H1 (cell line): ENCODE results near the gene ENAH. TPM values are rescaled to one million over a fixed set of nuclear protein-coding genes. Genes with fewer than 3 reads are reported as not detected.

Source experiments
- CTCF ChIA-PET: fragments of 300-600 bp; sonication (Branson Sonifier 250); formaldehyde crosslinking; loops from one replicate; lab custom pipeline; 2021; ENCODE audit not compliant: partially characterized antibody; lab: Charles Lee
- POLR2A ChIA-PET: fragments of 300-600 bp; sonication (Branson Sonifier 250); formaldehyde crosslinking; loops from one replicate; lab custom pipeline; 2021; ENCODE audit warnings: inconsistent platforms; ENCODE audit not compliant: partially characterized antibody; lab: Charles Lee
- DNase-seq, 2 experiments: peaks; one replicate each; pipeline versions ENCODE4 v3.0.0 to v3.0.0-alpha.2; 2010 to 2022; ENCODE audit warnings: low spot score in 2 of 2, low read depth in 1 of 2, mixed read lengths in 1 of 2
- FAIRE-seq: peaks from 2 replicates; lab custom pipeline; 2011; peaks lifted over from hg19 to GRCh38; lab: Jason Lieb, UNC
- H2AFZ ChIP-seq: 2 replicates; pipeline ENCODE4 v1.8.1; 2012; ENCODE audit warnings: low read length, inconsistent platforms
- H2AK5ac ChIP-seq: 2 replicates; pipeline ENCODE4 v1.6.1; 2013; ENCODE audit warnings: low read depth, low read length
- H2BK120ac ChIP-seq: replicated peaks from 2 replicates; pipeline ENCODE3; 2013; ENCODE audit warnings: low read depth, low read length, inconsistent platforms
- H2BK12ac ChIP-seq: 2 replicates; pipeline ENCODE4 v1.6.1; 2013; ENCODE audit warnings: low read depth, low read length
- H2BK15ac ChIP-seq: 2 replicates; pipeline ENCODE4 v1.6.1; 2013; ENCODE audit warnings: low read length
- H2BK20ac ChIP-seq: 2 replicates; pipeline ENCODE4 v1.6.1; 2013; ENCODE audit warnings: low read length
- H2BK5ac ChIP-seq: 2 replicates; pipeline ENCODE4 v1.6.1; 2013; ENCODE audit warnings: low read depth, low read length
- H3K14ac ChIP-seq: 2 replicates; pipeline ENCODE4 v1.6.1; 2013; ENCODE audit warnings: inconsistent platforms; ENCODE audit not compliant: insufficient read length
- H3K18ac ChIP-seq: 2 replicates; pipeline ENCODE4 v1.6.1; 2013; ENCODE audit warnings: low read length; ENCODE audit errors: extremely low read depth
- H3K23ac ChIP-seq: 2 replicates; pipeline ENCODE4 v1.6.1; 2013; ENCODE audit warnings: inconsistent platforms; ENCODE audit not compliant: insufficient read length
- H3K23me2 ChIP-seq: 2 replicates; pipeline ENCODE4 v1.6.1; 2013; ENCODE audit warnings: low read depth, low read length
- H3K27ac ChIP-seq: 2 replicates; pipeline ENCODE4 v1.6.1; 2011; ENCODE audit warnings: low read depth, low read length, inconsistent platforms
- H3K27me3 ChIP-seq, 4 experiments: replicated peaks in 1 of 4; 1 replicate in 1 of 4; 2 replicates in 3 of 4; pipeline versions ENCODE4 v1.6.1 to v1.8.1; 2011 to 2013; ENCODE audit warnings: low read length in 3 of 4, mild to moderate bottlenecking in 3 of 4, inconsistent platforms in 2 of 4, mixed read lengths in 2 of 4, moderate library complexity in 1 of 4; ENCODE audit not compliant: control insufficient read depth in 3 of 4, insufficient read depth in 3 of 4; ENCODE audit errors: extremely low read depth in 1 of 4
- H3K36me3 ChIP-seq, 4 experiments: 2 replicates each; pipeline versions ENCODE4 v1.6.1 to v1.8.1; 2011 to 2013; ENCODE audit warnings: mild to moderate bottlenecking in 4 of 4, low read length in 3 of 4, moderate library complexity in 2 of 4, control low read depth in 1 of 4, inconsistent platforms in 1 of 4; ENCODE audit not compliant: insufficient read depth in 4 of 4, control insufficient read depth in 2 of 4
- H3K4ac ChIP-seq: replicated peaks from 2 replicates; pipeline ENCODE3; 2013; ENCODE audit warnings: low read length, low read depth, mixed read lengths, inconsistent platforms; ENCODE audit not compliant: insufficient read length
- H3K4me1 ChIP-seq, 4 experiments: replicated peaks in 1 of 4; 1 replicate in 1 of 4; 2 replicates in 3 of 4; pipeline versions ENCODE4 v1.6.1 to v1.8.1; 2011 to 2013; ENCODE audit warnings: low read length in 3 of 4, inconsistent platforms in 2 of 4, mixed read lengths in 1 of 4; ENCODE audit not compliant: insufficient read depth in 4 of 4, control insufficient read depth in 3 of 4
- H3K4me2 ChIP-seq, 2 experiments: 2 replicates each; pipeline versions ENCODE4 v1.6.1 to v1.8.1; 2011 to 2013; ENCODE audit warnings: low read depth in 2 of 2, low read length in 2 of 2, control low read depth in 1 of 2, inconsistent platforms in 1 of 2, mild to moderate bottlenecking in 1 of 2; ENCODE audit not compliant: insufficient read depth in 1 of 2
- H3K4me3 ChIP-seq, 4 experiments: fragments of 200-600, 300-600 bp in 1 of 4; sonication (generic), shearing (Covaris generic), sonication (Bioruptor Twin) in 1 of 4; 2 replicates each; pipeline versions ENCODE4 v1.5.1 to v1.8.1; 2011 to 2016; ENCODE audit warnings: low read length in 4 of 4, low read depth in 3 of 4, control low read depth in 2 of 4, inconsistent platforms in 2 of 4, mild to moderate bottlenecking in 2 of 4, mixed read lengths in 1 of 4, moderate library complexity in 1 of 4; ENCODE audit not compliant: insufficient read depth in 2 of 4; ENCODE audit errors: extremely low read depth in 1 of 4
- H3K56ac ChIP-seq: replicated peaks from 2 replicates; pipeline ENCODE3; 2013; ENCODE audit warnings: low read depth, mild to moderate bottlenecking, mixed read lengths, low read length, inconsistent platforms; ENCODE audit not compliant: insufficient read length
- H3K79me1 ChIP-seq: 2 replicates; pipeline ENCODE4 v1.6.1; 2013; ENCODE audit warnings: low read depth, low read length, control low read depth
- H3K79me2 ChIP-seq, 2 experiments: 2 replicates each; pipeline versions ENCODE4 v1.6.1 to v1.8.1; 2012 to 2013; ENCODE audit warnings: low read length in 2 of 2, mild to moderate bottlenecking in 2 of 2, inconsistent platforms in 1 of 2; ENCODE audit not compliant: insufficient read depth in 2 of 2, control insufficient read depth in 1 of 2
- H3K9ac ChIP-seq, 4 experiments: replicated peaks in 1 of 4; 1 replicate in 1 of 4; 2 replicates in 3 of 4; pipeline versions ENCODE4 v1.6.1 to v1.8.1; 2011 to 2013; ENCODE audit warnings: low read depth in 3 of 4, low read length in 3 of 4, control low read depth in 2 of 4, mild to moderate bottlenecking in 2 of 4, moderate library complexity in 2 of 4, inconsistent platforms in 1 of 4; ENCODE audit errors: extremely low read depth in 1 of 4
- H3K9me3 ChIP-seq, 2 experiments: 2 replicates each; pipeline versions ENCODE4 v1.6.1 to v1.8.1; 2012 to 2013; ENCODE audit warnings: mild to moderate bottlenecking in 2 of 2, moderate library complexity in 2 of 2, control low read depth in 1 of 2, inconsistent platforms in 1 of 2, low read depth in 1 of 2, low read length in 1 of 2, mixed read lengths in 1 of 2; ENCODE audit not compliant: insufficient read depth in 2 of 2
- H4K20me1 ChIP-seq, 2 experiments: replicated peaks in 1 of 2; 2 replicates each; pipeline versions ENCODE3 to v1.8.1; 2011 to 2013; ENCODE audit warnings: inconsistent platforms in 2 of 2, low read length in 2 of 2, mild to moderate bottlenecking in 1 of 2; ENCODE audit not compliant: insufficient read depth in 2 of 2, control insufficient read depth in 1 of 2
- H4K5ac ChIP-seq: 2 replicates; pipeline ENCODE4 v1.6.1; 2013; ENCODE audit warnings: low read length, low read depth, mixed read lengths, inconsistent platforms; ENCODE audit not compliant: insufficient read length
- H4K8ac ChIP-seq: 2 replicates; pipeline ENCODE4 v1.8.0; 2013; ENCODE audit warnings: mild to moderate bottlenecking, moderate library complexity, low read length, inconsistent platforms; ENCODE audit not compliant: insufficient read depth; ENCODE audit errors: extremely low read depth
- H4K91ac ChIP-seq: replicated peaks from 2 replicates; pipeline ENCODE3; 2013; ENCODE audit warnings: low read length, mixed read lengths, inconsistent platforms; ENCODE audit not compliant: insufficient read length
- ASH2L ChIP-seq: fragments of 200-600, 300-600 bp; sonication (generic); IDR thresholded peaks from one replicate; pipeline ENCODE4 v1.7.1; 2017; ENCODE audit warnings: low read length
- CBX5 ChIP-seq: fragments of 300-800, 300-1000 bp; sonication (generic); IDR thresholded peaks from 2 replicates; pipeline ENCODE4 v1.7.1; 2016; ENCODE audit warnings: antibody characterized with exemption, low read length, low read depth
- CBX8 ChIP-seq: fragments of 300-800, 300-1000 bp; sonication (generic); IDR thresholded peaks from 2 replicates; pipeline ENCODE4 v1.7.1; 2016; ENCODE audit warnings: low read depth, low read length, borderline replicate concordance
- CHD2 ChIP-seq: IDR thresholded peaks from 2 replicates; pipeline ENCODE4 v1.6.1; 2012; ENCODE audit warnings: low read length, improper control_type of control experiment
- CREB1 ChIP-seq: IDR thresholded peaks from 2 replicates; pipeline ENCODE4 v1.6.1; 2012; ENCODE audit warnings: inconsistent platforms
- HDAC2 ChIP-seq, 2 experiments: fragments of 300-600 bp in 1 of 2; sonication (generic) in 1 of 2; IDR thresholded peaks; 2 replicates each; pipeline ENCODE4 v1.6.1; 2011 to 2012; ENCODE audit warnings: low read depth in 2 of 2, low read length in 2 of 2, mild to moderate bottlenecking in 2 of 2, moderate library complexity in 2 of 2, borderline replicate concordance in 1 of 2, inconsistent platforms in 1 of 2
- JUN ChIP-seq: IDR thresholded peaks from 2 replicates; pipeline ENCODE4 v1.6.1; 2011; ENCODE audit warnings: low read depth, mild to moderate bottlenecking, improper control_type of control experiment, low read length
- KDM1A ChIP-seq: fragments of 200-600, 300-600 bp; sonication (generic); IDR thresholded peaks from 2 replicates; pipeline ENCODE4 v1.7.1; 2016; ENCODE audit warnings: mild to moderate bottlenecking, low read length, borderline replicate concordance
- KDM4A ChIP-seq: IDR thresholded peaks from one replicate; pipeline ENCODE4 v1.7.1; 2012; ENCODE audit warnings: low read depth, mild to moderate bottlenecking, moderate library complexity, low read length, inconsistent platforms; ENCODE audit not compliant: severe bottlenecking
- PHF8 ChIP-seq: fragments of 200-600 bp; sonication (generic); conservative IDR thresholded peaks from 2 replicates; pipeline ENCODE4 v1.7.1; 2012; ENCODE audit warnings: low read depth, mild to moderate bottlenecking, inconsistent platforms, low read length, moderate library complexity
- POLR2A ChIP-seq, 2 experiments: IDR thresholded peaks; 1 replicate in 1 of 2; 2 replicates in 1 of 2; pipeline ENCODE4 v1.6.1; 2011; ENCODE audit warnings: low read depth in 2 of 2, low read length in 2 of 2, mild to moderate bottlenecking in 2 of 2; ENCODE audit errors: control extremely low read depth in 1 of 2
- POU5F1 ChIP-seq: IDR thresholded peaks from 2 replicates; pipeline ENCODE4 v1.6.1; 2011; ENCODE audit warnings: low read depth, mild to moderate bottlenecking, low read length, moderate library complexity
- RFX5 ChIP-seq: IDR thresholded peaks from 2 replicates; pipeline ENCODE4 v1.6.1; 2011; ENCODE audit warnings: low read depth, low read length, improper control_type of control experiment, borderline replicate concordance
- RXRA ChIP-seq: IDR thresholded peaks from 2 replicates; pipeline ENCODE4 v1.6.1; 2011; ENCODE audit warnings: low read depth, mild to moderate bottlenecking, low read length, moderate library complexity; ENCODE audit not compliant: insufficient read depth
- SIRT6 ChIP-seq: IDR thresholded peaks from one replicate; pipeline ENCODE4 v1.7.1; 2012; ENCODE audit warnings: low read length, inconsistent platforms
- TAF7 ChIP-seq: optimal IDR thresholded peaks from 2 replicates; pipeline ENCODE3; 2011; ENCODE audit warnings: low read depth, mild to moderate bottlenecking, inconsistent platforms, low read length, moderate library complexity, borderline replicate concordance
- WGBS, 2 experiments: shearing (Covaris generic) in 1 of 2; methylation state at CpG; one replicate each; pipeline versions ENCODE4 v1.1.6 to v1.1.7; 2013 to 2015; ENCODE audit warnings: low lambda C conversion rate in 2 of 2, mixed read lengths in 2 of 2, inconsistent platforms in 1 of 2, low coverage in 1 of 2, missing lambda C conversion rate in 1 of 2; ENCODE audit not compliant: insufficient replicate concordance in 2 of 2, insufficient coverage in 1 of 2, insufficient read length in 1 of 2; ENCODE audit errors: extremely low coverage in 1 of 2, missing lambda C conversion rate in 1 of 2; 5-methylcytosine and 5-hydroxymethylcytosine counted together
- polyA plus RNA-seq, 7 experiments: library from polyadenylated mRNA; depleted of rRNA in 3 of 7; stranded (reverse) in 5 of 7; unstranded in 2 of 7; fragments of >200 nt in 5 of 7; fragments of 200-250 nt in 2 of 7; gene quantifications; 1 replicate in 5 of 7; 2 replicates in 1 of 7; 4 replicates in 1 of 7; pipeline versions ENCODE4 v1.2.1 to v1.2.3, GENCODE V29; 2011 to 2013; ENCODE audit warnings: missing spikeins in 2 of 7, mixed read lengths in 2 of 7
- total RNA-seq: library from RNA; stranded (reverse); fragmentation: NEBNext Ultra II Directional; extraction: Animal tissue kit (Norgen Biotek cat#: 25700); gene quantifications from 2 replicates; pipeline ENCODE4 v1.2.1, GENCODE V29; 2021

ENAH gene
- total and polyA plus RNA-seq, 2 of the 8 experiments (the other 6 are each of a cell fraction or from before 2014, with no cell fraction given), result 39.1 to 335 TPM

- Histone ChIP-seq H2AFZ (no peak overlapping the region), H4K91ac (no peak overlapping the region), H3K23ac (no peak overlapping the region), H3K4me2 (no peak overlapping the region), H4K8ac (no peak overlapping the region), H2BK12ac (no peak overlapping the region), H2AK5ac (no peak overlapping the region), H3K23me2 (no peaks in the 10 kb centered on the region), H2BK120ac (no peak overlapping the region), H3K9ac (no peak overlapping the region), H3K4me1 (peaks cover 0 to 10% (median 5%) of the 10 kb centered on the region in 4 experiments; a peak in 4 of 7 replicates), H3K36me3 (no peaks in the 10 kb centered on the region), H4K5ac (no peak overlapping the region), H3K18ac (no peak overlapping the region), H3K4me3 (no peak overlapping the region), H3K14ac (no peak overlapping the region), H2BK5ac (no peak overlapping the region), H3K4ac (no peak overlapping the region), H3K9me3 (no peaks in the 10 kb centered on the region), H3K56ac (no peak overlapping the region), H2BK20ac (no peak overlapping the region), H4K20me1 (no peaks in the 10 kb centered on the region), H3K79me2 (no peaks in the 10 kb centered on the region), H3K27me3 (no peaks in the 10 kb centered on the region; a peak in 1 of 7 replicates), H2BK15ac (no peak overlapping the region), H3K79me1 (no peaks in the 10 kb centered on the region), H3K27ac (no peak overlapping the region)
- FAIRE-seq, result no peak
- ChIA-PET POLR2A (no interaction called here), CTCF (interaction anchor here (0.6 to 2.0 kb wide), 8 partner anchors 8 to 511 kb away, joined by 3 to 7 read pairs (median 3); no protein-coding TSS in a partner anchor)
- 88% methylated on average over 6 of the region's 6 CpGs; no CpG with 5 or more reads in 1 of the 2 experiments for WGBS, 2 experiments
- DNase-seq, result no peak
- no peak for TF ChIP-seq SIRT6
- TF ChIP-seq ASH2L, result no peak
- TF ChIP-seq POU5F1, result no peak
- no peak for TF ChIP-seq TAF7
- TF ChIP-seq HDAC2 (IDR thresholded peaks at IDR 0.05; ENCODE audit: borderline replicate concordance in 1 of 2, low read depth in 2 of 2, low read length in 2 of 2), result no peak
- TF ChIP-seq KDM4A, result no peak
- no peak for TF ChIP-seq PHF8
- no peak for TF ChIP-seq RFX5
- TF ChIP-seq RXRA, result no peak
- no peak for TF ChIP-seq CBX5
- no peak for TF ChIP-seq KDM1A
- no peak for TF ChIP-seq CBX8
- no peak for TF ChIP-seq POLR2A (IDR thresholded peaks at IDR 0.05; ENCODE audit: control extremely low read depth in 1 of 2, low read depth in 2 of 2, low read length in 2 of 2)
- no peak for TF ChIP-seq CREB1
- TF ChIP-seq JUN, result no peak
- TF ChIP-seq CHD2, result no peak
These were observed 201.6 kb downstream of the ENAH start for GRCh38 chr1:225451340-225451739.
